ENCODE data around the gene ATOH1.
A peak's percentile ranks its signal among the peaks of the same experiment; 100 is the strongest.

ATOH1 gene

DNA sequence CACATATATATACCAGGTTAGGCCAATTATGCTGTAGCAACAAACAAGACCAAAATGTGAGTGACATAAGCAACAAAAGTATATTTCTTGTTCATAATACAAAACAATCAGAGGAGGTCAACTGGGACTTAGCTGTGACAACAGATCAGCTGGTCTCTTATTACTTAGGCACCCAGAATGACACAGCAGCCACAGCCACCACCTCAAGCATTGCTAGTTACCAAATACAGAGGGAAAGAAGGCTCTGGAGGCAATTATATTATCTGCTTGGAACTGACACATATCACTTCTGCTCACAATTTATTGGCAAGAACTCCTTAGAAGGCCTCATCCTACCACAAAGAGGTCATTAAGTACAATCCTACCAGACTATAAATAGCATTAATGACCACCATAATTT is 15.2 kb downstream of the ATOH1 start:
- no peak overlapping the region for H3K4me3 ChIP-seq (ENCODE audit: low read depth, low read length)
- no peak for DNase-seq (ENCODE audit: low read depth)
- in situ Hi-C loops (cut with HindIII; ENCODE audit: low sequenced_read_pairs): no loop called here
- TF ChIP-seq CTCF (IDR thresholded peaks at IDR 0.05; ENCODE audit: low read depth, low read length, missing control alignments): no peak

DNA sequence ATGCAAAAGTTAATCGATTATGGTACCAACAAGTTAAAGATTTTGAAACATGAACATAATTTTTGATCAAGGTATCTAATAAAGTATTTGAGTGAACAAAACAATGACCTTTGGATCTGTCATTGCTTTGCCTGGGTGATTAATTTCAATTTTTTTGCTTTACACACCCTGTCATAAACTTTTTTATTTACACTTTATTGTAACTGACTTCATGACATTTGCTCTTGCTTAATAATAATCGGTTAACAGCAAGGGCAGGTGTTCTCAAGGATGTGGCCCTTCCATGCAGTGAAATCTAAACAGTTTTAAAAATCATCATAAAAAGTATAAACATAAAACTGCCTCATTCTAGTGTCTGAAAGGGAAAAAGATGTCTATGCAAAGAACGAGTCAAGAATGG is 24.1 kb downstream of the ATOH1 start:
- no peak for DNase-seq (ENCODE audit: low read depth)
- in situ Hi-C loops (cut with HindIII; ENCODE audit: low sequenced_read_pairs): no loop called here
- no peak for TF ChIP-seq CTCF (IDR thresholded peaks at IDR 0.05; ENCODE audit: low read depth, low read length, missing control alignments)
- no peak overlapping the region for H3K4me3 ChIP-seq (ENCODE audit: low read depth, low read length)

DNA sequence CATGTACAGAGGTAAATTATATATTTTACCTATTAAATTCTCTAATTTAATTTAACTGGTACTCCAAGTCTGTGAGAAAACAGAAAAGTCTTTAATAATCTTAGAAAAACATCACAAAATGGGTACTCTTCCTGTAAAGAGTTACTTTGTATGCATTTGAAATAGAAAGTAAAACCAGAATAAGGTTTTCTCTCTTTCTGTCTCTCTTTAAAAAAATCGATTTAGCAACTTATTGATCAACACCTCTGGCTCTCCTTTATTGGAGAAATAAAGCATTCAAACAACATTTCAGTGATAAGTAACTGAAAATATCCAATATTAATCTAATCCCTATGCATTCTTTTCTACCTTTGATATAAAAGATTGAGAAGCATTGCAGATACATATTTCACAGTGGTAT is 27.4 kb downstream of the ATOH1 start:
- TF ChIP-seq CTCF (IDR thresholded peaks at IDR 0.05; ENCODE audit: low read depth, low read length, missing control alignments): no peak
- H3K4me3 ChIP-seq (ENCODE audit: low read depth, low read length): no peak overlapping the region
- in situ Hi-C loops (cut with HindIII; ENCODE audit: low sequenced_read_pairs): no loop called here
- DNase-seq (ENCODE audit: low read depth): no peak

DNA sequence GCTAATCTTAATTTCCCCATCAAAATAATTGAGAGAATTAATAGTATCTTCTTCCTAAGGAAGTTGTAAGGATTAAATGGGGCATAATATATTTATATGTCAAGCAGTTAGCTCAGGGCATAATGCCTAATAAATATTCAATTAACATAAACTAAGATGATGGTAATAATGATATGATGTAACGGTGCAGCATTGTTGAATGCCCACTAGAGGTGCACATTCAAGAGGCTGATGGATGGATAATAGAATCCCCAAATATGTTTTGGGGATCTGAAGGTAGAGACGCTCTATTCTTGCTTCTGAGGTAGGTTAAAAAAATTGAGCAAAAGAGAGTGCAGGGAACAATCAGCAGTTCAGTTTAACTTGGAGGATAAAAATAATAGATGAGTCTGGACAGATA is 37.1 kb downstream of the ATOH1 start:
- H3K4me3 ChIP-seq (ENCODE audit: low read depth, low read length): no peak overlapping the region
- no peak for DNase-seq (ENCODE audit: low read depth)
- TF ChIP-seq CTCF (IDR thresholded peaks at IDR 0.05; ENCODE audit: low read depth, low read length, missing control alignments): peak; percentile 15
- in situ Hi-C loops (cut with HindIII; ENCODE audit: low sequenced_read_pairs): no loop called here

- H3K4me3 ChIP-seq (ENCODE audit: low read depth, low read length): no peak overlapping the region
- DNase-seq (ENCODE audit: low read depth): no peak
- no peak for TF ChIP-seq CTCF (IDR thresholded peaks at IDR 0.05; ENCODE audit: low read depth, low read length, missing control alignments)
- in situ Hi-C loops (cut with HindIII; ENCODE audit: low sequenced_read_pairs): no loop called here
Measured at GRCh38 chr4:93867416-93868001, 39.0 kb downstream of the ATOH1 start.

GRCh38 chr4:93870876-93871458 is 42.4 kb downstream of the ATOH1 start:
- TF ChIP-seq CTCF (IDR thresholded peaks at IDR 0.05; ENCODE audit: low read depth, low read length, missing control alignments): no peak
- in situ Hi-C loops (cut with HindIII; ENCODE audit: low sequenced_read_pairs): no loop called here
- no peak for DNase-seq (ENCODE audit: low read depth)
- H3K4me3 ChIP-seq (ENCODE audit: low read depth, low read length): no peak overlapping the region
